ENCODE results near the gene ANKRD36C. TPM values are rescaled to one million over a fixed set of nuclear protein-coding genes. Genes with fewer than 3 reads are reported as not detected.
"Not testable (repeated sequence)": the region's sequence is repeated elsewhere in the genome, so short reads cannot be mapped to it uniquely, and the experiment has no call there.

The ANKRD36C gene
- polyA plus RNA-seq, 1 donor from 2014 or later, result 76.9 TPM

DNA sequence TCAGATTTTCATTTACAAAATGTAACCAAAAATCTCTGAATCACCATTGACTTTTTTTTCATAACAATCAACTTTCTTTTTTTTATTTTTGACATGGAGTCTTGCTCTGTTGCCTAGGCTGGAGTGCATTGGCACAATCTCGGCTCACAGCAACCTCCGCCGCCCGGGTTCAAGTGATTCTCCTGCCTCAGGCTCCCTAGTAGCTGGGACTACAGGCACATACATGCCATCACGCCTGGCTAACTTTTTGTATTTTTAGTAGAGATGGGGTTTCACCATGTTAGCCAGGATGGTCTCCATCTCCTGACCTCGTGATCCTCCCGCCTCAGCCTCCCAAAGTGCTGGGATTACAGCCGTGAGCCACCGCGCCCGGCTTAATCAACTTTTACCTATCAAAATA, 51.7 kb downstream of the ANKRD36C start:
- not testable (repeated sequence) for H2AFZ ChIP-seq (ENCODE audit: low read depth, low read length); H4K20me1 ChIP-seq (ENCODE audit: insufficient read depth); H3K36me3 ChIP-seq (ENCODE audit: insufficient read depth, low read length); H3K4me2 ChIP-seq (ENCODE audit: low read length); H3K27ac ChIP-seq (ENCODE audit: low read length); H3F3A ChIP-seq (ENCODE audit: insufficient read depth, low read length, poor library complexity, severe bottlenecking); H3K4me3 ChIP-seq (ENCODE audit: low read length); H3K9me3 ChIP-seq (ENCODE audit: low read length); H3K9ac ChIP-seq (ENCODE audit: low read length); H3K27me3 ChIP-seq (ENCODE audit: insufficient read depth, low read depth, low read length); H3K9me2 ChIP-seq (ENCODE audit: insufficient read depth, low read length); H3K79me2 ChIP-seq (replicated peaks; ENCODE audit: insufficient read depth, low read length)

DNA sequence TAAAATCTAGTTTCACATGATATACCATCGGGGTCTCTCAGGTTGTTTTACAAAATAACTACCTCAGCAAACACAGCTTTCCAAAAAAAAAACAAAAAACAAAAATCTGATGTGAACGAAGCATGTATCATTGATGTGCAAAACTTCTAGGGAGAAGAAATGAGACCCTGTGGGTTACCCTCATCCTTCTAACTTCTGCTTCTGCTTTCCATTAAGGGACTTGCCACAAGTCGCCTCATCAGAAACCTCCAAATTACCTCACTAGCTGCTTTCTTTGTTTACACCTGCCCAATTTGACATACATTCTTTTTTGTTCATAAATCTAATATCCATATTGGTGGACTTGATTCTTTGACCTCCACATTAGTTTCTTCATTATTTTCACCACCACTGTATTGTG, 60.9 kb downstream of the ANKRD36C start:
- not testable (repeated sequence) for H2AFZ ChIP-seq (ENCODE audit: low read depth, low read length); H3K27ac ChIP-seq (ENCODE audit: low read length); H3F3A ChIP-seq (ENCODE audit: insufficient read depth, low read length, poor library complexity, severe bottlenecking); H3K9me3 ChIP-seq (ENCODE audit: low read length); H3K27me3 ChIP-seq (ENCODE audit: insufficient read depth, low read depth, low read length); H3K36me3 ChIP-seq (ENCODE audit: insufficient read depth, low read length); H3K79me2 ChIP-seq (replicated peaks; ENCODE audit: insufficient read depth, low read length); H3K9ac ChIP-seq (ENCODE audit: low read length); H3K9me2 ChIP-seq (ENCODE audit: insufficient read depth, low read length); H3K4me2 ChIP-seq (ENCODE audit: low read length); H3K4me3 ChIP-seq (ENCODE audit: low read length); H4K20me1 ChIP-seq (ENCODE audit: insufficient read depth)

DNA sequence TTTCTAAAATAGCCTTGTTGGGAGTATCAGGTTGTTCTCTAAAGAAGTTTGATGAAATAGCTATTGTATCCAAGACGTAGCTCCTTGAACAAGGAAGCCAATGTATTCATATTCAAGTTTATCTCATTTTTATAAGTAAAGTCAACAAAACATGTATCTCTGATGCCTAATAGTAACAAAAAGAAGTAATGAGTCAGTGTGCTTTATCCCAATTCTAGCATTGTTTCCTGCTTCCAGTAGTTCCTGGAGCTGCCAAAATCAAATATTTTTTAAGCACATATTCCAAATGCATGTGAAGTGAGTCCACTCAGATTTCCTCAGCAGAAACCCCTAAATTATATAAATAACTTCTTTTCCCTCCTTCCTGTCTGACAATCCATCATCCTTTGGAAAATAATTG, 74.6 kb downstream of the ANKRD36C start:
- not testable (repeated sequence) for H3F3A ChIP-seq (ENCODE audit: insufficient read depth, low read length, poor library complexity, severe bottlenecking); H3K36me3 ChIP-seq (ENCODE audit: insufficient read depth, low read length); H3K4me2 ChIP-seq (ENCODE audit: low read length); H3K9ac ChIP-seq (ENCODE audit: low read length); H4K20me1 ChIP-seq (ENCODE audit: insufficient read depth); H3K9me2 ChIP-seq (ENCODE audit: insufficient read depth, low read length); H3K9me3 ChIP-seq (ENCODE audit: low read length); H3K79me2 ChIP-seq (replicated peaks; ENCODE audit: insufficient read depth, low read length); H3K27ac ChIP-seq (ENCODE audit: low read length); H3K4me3 ChIP-seq (ENCODE audit: low read length); H2AFZ ChIP-seq (ENCODE audit: low read depth, low read length); H3K27me3 ChIP-seq (ENCODE audit: insufficient read depth, low read depth, low read length)

DNA sequence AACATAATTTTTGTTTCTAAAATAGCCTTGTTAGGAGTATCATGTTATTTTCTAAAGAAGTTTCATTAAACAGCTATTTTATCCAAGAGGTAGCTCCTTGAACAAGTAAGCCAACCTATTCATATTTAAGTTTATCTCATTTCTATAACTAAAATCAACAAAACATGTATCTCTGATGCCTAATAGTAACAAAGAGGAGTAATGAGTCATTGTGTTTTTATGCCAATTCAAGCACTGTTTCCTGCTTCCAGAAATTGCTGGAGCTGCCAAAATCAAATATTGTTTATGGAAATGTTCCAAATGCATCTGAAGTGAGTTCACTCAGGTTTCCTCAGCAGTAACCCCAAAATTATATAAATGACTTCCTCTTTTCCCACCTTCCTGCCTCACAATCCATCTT, 76.5 kb downstream of the ANKRD36C start:
- H3K9me3 ChIP-seq (ENCODE audit: low read length); H3K27ac ChIP-seq (ENCODE audit: low read length); H3K4me2 ChIP-seq (ENCODE audit: low read length); H3F3A ChIP-seq (ENCODE audit: insufficient read depth, low read length, poor library complexity, severe bottlenecking); H2AFZ ChIP-seq (ENCODE audit: low read depth, low read length); H3K79me2 ChIP-seq (replicated peaks; ENCODE audit: insufficient read depth, low read length); H3K27me3 ChIP-seq (ENCODE audit: insufficient read depth, low read depth, low read length); H3K9ac ChIP-seq (ENCODE audit: low read length); H3K36me3 ChIP-seq (ENCODE audit: insufficient read depth, low read length); H4K20me1 ChIP-seq (ENCODE audit: insufficient read depth); H3K4me3 ChIP-seq (ENCODE audit: low read length); H3K9me2 ChIP-seq (ENCODE audit: insufficient read depth, low read length): not testable (repeated sequence)

DNA sequence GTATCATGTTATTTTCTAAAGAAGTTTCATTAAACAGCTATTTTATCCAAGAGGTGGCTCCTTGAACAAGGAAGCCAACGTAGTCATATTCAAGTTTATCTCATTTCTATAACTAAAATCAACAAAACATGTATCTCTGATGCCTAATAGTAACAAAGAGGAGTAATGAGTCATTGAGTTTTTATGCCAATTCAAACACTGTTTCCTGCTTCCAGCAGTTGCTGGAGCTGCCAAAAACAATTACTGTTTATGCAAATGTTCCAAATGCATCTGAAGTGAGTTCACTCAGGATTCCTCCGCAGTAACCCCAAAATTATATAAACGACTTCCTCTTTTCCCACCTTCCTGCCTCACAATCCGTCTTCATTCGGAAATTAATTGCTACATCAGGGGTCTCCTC, 80.2 kb downstream of the ANKRD36C start:
- not testable (repeated sequence) for H3K9ac ChIP-seq (ENCODE audit: low read length); H3K4me3 ChIP-seq (ENCODE audit: low read length); H2AFZ ChIP-seq (ENCODE audit: low read depth, low read length); H4K20me1 ChIP-seq (ENCODE audit: insufficient read depth); H3F3A ChIP-seq (ENCODE audit: insufficient read depth, low read length, poor library complexity, severe bottlenecking); H3K36me3 ChIP-seq (ENCODE audit: insufficient read depth, low read length); H3K9me3 ChIP-seq (ENCODE audit: low read length); H3K79me2 ChIP-seq (replicated peaks; ENCODE audit: insufficient read depth, low read length); H3K9me2 ChIP-seq (ENCODE audit: insufficient read depth, low read length); H3K27ac ChIP-seq (ENCODE audit: low read length); H3K27me3 ChIP-seq (ENCODE audit: insufficient read depth, low read depth, low read length); H3K4me2 ChIP-seq (ENCODE audit: low read length)

DNA sequence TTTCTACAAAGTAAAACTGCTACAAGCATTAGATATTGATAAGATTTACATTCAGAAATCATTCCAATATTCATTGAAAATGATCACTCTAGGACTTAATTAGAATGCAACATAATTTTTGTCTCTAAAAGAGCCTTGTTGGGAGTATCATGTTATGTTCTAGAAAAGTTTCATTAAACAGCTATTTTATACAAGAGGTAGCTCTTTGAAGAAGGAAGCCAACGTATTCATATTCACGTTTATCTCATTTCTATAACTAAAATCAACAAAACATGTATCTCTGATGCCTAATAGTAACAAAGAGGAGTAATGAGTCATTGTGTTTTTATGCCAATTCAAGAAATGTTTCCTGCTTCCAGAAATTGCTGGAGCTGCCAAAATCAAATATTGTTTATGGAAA, 97.2 kb downstream of the ANKRD36C start:
- H3K27me3 ChIP-seq (ENCODE audit: insufficient read depth, low read depth, low read length); H4K20me1 ChIP-seq (ENCODE audit: insufficient read depth); H3F3A ChIP-seq (ENCODE audit: insufficient read depth, low read length, poor library complexity, severe bottlenecking); H2AFZ ChIP-seq (ENCODE audit: low read depth, low read length); H3K9ac ChIP-seq (ENCODE audit: low read length); H3K4me3 ChIP-seq (ENCODE audit: low read length); H3K79me2 ChIP-seq (replicated peaks; ENCODE audit: insufficient read depth, low read length); H3K9me2 ChIP-seq (ENCODE audit: insufficient read depth, low read length); H3K36me3 ChIP-seq (ENCODE audit: insufficient read depth, low read length); H3K27ac ChIP-seq (ENCODE audit: low read length); H3K4me2 ChIP-seq (ENCODE audit: low read length); H3K9me3 ChIP-seq (ENCODE audit: low read length): not testable (repeated sequence)

DNA sequence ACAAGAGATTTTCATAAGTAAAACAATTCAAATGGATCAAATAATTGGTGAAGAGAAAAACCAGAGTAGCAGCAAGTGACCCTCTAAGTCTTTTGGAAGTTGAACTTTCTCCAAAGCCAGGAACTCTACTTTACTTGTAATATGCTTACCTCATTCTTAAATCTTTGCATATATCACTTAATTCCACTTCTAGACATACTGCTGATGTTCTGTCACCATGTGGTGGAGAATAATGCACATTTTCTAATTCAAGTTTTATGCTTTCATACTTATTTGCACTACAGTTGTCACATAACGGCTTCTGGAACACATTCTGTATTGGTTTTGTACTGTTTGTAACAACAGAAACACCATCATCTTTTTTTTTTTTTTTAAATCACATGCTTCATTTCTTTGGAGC, 123.7 kb downstream of the ANKRD36C start:
- not testable (repeated sequence) for H3K9ac ChIP-seq (ENCODE audit: low read length); H3K4me3 ChIP-seq (ENCODE audit: low read length); H3K9me2 ChIP-seq (ENCODE audit: insufficient read depth, low read length); H3K9me3 ChIP-seq (ENCODE audit: low read length); H3K27me3 ChIP-seq (ENCODE audit: insufficient read depth, low read depth, low read length); H3K79me2 ChIP-seq (replicated peaks; ENCODE audit: insufficient read depth, low read length); H4K20me1 ChIP-seq (ENCODE audit: insufficient read depth); H3K27ac ChIP-seq (ENCODE audit: low read length); H2AFZ ChIP-seq (ENCODE audit: low read depth, low read length); H3F3A ChIP-seq (ENCODE audit: insufficient read depth, low read length, poor library complexity, severe bottlenecking); H3K4me2 ChIP-seq (ENCODE audit: low read length); H3K36me3 ChIP-seq (ENCODE audit: insufficient read depth, low read length)

DNA sequence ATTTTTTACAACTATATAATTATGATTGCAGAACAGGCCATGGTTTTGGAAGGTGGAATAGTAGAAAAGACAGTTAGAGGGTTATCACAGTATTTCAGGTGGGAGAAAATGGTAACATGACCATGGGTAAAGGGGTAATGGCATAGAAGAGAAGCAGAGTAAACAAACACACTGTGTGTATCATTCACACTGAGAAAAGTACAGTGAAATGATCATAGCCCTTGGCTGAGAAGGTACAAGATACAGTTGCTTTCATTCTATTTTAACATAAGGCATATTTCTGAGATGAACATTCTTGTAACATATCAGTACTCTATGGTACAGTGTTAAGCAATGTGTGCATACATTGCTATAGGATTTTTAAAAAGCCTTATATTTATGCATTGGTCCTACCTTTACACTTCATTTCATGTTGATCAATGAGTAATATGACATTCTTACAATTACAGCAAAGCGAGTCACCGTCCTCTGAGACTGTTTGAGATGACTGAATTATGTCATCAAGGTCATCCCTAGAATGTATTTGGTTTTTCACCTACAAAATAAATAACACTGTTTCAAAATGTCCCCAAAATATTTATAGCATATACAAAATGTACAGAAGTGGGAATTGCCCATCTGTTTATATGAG, 124.5 kb downstream of the ANKRD36C start:
- not testable (repeated sequence) for H3K27me3 ChIP-seq (ENCODE audit: insufficient read depth, low read depth, low read length); H3K4me2 ChIP-seq (ENCODE audit: low read length); H3K79me2 ChIP-seq (replicated peaks; ENCODE audit: insufficient read depth, low read length); H3K27ac ChIP-seq (ENCODE audit: low read length); H3K9me2 ChIP-seq (ENCODE audit: insufficient read depth, low read length); H4K20me1 ChIP-seq (ENCODE audit: insufficient read depth); H3K36me3 ChIP-seq (ENCODE audit: insufficient read depth, low read length); H3K9ac ChIP-seq (ENCODE audit: low read length); H3K9me3 ChIP-seq (ENCODE audit: low read length); H2AFZ ChIP-seq (ENCODE audit: low read depth, low read length); H3K4me3 ChIP-seq (ENCODE audit: low read length); H3F3A ChIP-seq (ENCODE audit: insufficient read depth, low read length, poor library complexity, severe bottlenecking)

Data from neural cell (in vitro differentiated cells).